HL-60 (cell line): ENCODE results near the gene TMEM150A.
"Not testable (repeated sequence)": the region's sequence is repeated elsewhere in the genome, so short reads cannot be mapped to it uniquely, and the experiment has no call there.

Source experiments
- DNase-seq, 2 experiments: peaks; one replicate each; pipeline ENCODE4 v3.0.0-alpha.2; 2010 to 2020; ENCODE audit warnings: low read depth in 1 of 2, low spot score in 1 of 2
- H3K27ac ChIP-seq: fragments of 250-450 bp; sonication (Bioruptor Pico); replicated peaks from 2 replicates; pipeline ENCODE4 v1.5.1; 2020; ENCODE audit warnings: mild to moderate bottlenecking, moderate library complexity
- H3K27me3 ChIP-seq: fragments of 250-450 bp; sonication (Bioruptor Pico); 2 replicates; pipeline ENCODE4 v1.5.1; 2021; ENCODE audit warnings: mild to moderate bottlenecking, moderate library complexity; ENCODE audit not compliant: insufficient read depth, poor library complexity, severe bottlenecking
- H3K4me3 ChIP-seq: replicated peaks from 2 replicates; pipeline ENCODE4 v1.5.1; 2011; ENCODE audit warnings: mild to moderate bottlenecking, control low read depth, low read length; ENCODE audit not compliant: insufficient read depth
- GABPA ChIP-seq: IDR thresholded peaks from 2 replicates; pipeline ENCODE4 v1.6.1; 2012; ENCODE audit warnings: low read depth
- POLR2AphosphoS5 ChIP-seq: IDR thresholded peaks from 2 replicates; pipeline ENCODE4 v1.6.1; 2012; ENCODE audit warnings: low read depth
- SPI1 ChIP-seq: IDR thresholded peaks from 2 replicates; pipeline ENCODE4 v1.6.1; 2012; ENCODE audit warnings: low read depth, mild to moderate bottlenecking, borderline replicate concordance
- TF ChIP-seq, protein P1 (sequence below): IDR thresholded peaks from 2 replicates; pipeline ENCODE4 v1.6.1; 2012; ENCODE audit warnings: low read depth; ENCODE audit not compliant: insufficient replicate concordance
- TF ChIP-seq, protein P2 (sequence below): IDR thresholded peaks from one replicate; pipeline ENCODE4 v1.5.1; 2011; ENCODE audit warnings: low read length, control low read depth, inconsistent platforms; ENCODE audit not compliant: insufficient read depth

TMEM150A gene

DNA sequence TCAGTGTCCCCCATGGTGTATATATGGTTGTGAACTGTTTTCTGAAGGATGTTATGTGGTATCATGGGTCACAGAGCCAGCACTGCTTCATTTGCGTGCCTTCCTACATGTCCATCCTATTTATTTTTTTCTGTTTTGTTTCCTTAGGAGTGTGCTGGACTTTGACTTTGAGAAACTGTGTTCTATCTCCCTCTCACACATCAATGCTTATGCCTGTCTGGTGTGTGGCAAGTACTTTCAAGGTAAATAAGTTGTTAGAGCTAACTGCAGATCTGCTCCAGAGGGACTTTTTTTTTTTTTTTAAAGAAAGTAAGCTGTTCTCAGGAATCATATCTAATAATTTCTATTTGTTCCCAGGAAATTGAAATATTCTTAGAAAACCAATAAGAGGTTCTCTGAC, 18.8 kb upstream of the TMEM150A start:
- Histone ChIP-seq H3K27ac (no peak overlapping the region), H3K27me3 (no peaks in the 10 kb centered on the region), H3K4me3 (no peak overlapping the region)
- DNase-seq: no peak
- TF ChIP-seq POLR2AphosphoS5: no peak
- TF ChIP-seq, protein P1, sequence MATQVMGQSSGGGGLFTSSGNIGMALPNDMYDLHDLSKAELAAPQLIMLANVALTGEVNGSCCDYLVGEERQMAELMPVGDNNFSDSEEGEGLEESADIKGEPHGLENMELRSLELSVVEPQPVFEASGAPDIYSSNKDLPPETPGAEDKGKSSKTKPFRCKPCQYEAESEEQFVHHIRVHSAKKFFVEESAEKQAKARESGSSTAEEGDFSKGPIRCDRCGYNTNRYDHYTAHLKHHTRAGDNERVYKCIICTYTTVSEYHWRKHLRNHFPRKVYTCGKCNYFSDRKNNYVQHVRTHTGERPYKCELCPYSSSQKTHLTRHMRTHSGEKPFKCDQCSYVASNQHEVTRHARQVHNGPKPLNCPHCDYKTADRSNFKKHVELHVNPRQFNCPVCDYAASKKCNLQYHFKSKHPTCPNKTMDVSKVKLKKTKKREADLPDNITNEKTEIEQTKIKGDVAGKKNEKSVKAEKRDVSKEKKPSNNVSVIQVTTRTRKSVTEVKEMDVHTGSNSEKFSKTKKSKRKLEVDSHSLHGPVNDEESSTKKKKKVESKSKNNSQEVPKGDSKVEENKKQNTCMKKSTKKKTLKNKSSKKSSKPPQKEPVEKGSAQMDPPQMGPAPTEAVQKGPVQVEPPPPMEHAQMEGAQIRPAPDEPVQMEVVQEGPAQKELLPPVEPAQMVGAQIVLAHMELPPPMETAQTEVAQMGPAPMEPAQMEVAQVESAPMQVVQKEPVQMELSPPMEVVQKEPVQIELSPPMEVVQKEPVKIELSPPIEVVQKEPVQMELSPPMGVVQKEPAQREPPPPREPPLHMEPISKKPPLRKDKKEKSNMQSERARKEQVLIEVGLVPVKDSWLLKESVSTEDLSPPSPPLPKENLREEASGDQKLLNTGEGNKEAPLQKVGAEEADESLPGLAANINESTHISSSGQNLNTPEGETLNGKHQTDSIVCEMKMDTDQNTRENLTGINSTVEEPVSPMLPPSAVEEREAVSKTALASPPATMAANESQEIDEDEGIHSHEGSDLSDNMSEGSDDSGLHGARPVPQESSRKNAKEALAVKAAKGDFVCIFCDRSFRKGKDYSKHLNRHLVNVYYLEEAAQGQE: no peak
- TF ChIP-seq GABPA: no peak
- no peak for TF ChIP-seq SPI1
- TF ChIP-seq, protein P2, sequence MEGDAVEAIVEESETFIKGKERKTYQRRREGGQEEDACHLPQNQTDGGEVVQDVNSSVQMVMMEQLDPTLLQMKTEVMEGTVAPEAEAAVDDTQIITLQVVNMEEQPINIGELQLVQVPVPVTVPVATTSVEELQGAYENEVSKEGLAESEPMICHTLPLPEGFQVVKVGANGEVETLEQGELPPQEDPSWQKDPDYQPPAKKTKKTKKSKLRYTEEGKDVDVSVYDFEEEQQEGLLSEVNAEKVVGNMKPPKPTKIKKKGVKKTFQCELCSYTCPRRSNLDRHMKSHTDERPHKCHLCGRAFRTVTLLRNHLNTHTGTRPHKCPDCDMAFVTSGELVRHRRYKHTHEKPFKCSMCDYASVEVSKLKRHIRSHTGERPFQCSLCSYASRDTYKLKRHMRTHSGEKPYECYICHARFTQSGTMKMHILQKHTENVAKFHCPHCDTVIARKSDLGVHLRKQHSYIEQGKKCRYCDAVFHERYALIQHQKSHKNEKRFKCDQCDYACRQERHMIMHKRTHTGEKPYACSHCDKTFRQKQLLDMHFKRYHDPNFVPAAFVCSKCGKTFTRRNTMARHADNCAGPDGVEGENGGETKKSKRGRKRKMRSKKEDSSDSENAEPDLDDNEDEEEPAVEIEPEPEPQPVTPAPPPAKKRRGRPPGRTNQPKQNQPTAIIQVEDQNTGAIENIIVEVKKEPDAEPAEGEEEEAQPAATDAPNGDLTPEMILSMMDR: no peak

DNA sequence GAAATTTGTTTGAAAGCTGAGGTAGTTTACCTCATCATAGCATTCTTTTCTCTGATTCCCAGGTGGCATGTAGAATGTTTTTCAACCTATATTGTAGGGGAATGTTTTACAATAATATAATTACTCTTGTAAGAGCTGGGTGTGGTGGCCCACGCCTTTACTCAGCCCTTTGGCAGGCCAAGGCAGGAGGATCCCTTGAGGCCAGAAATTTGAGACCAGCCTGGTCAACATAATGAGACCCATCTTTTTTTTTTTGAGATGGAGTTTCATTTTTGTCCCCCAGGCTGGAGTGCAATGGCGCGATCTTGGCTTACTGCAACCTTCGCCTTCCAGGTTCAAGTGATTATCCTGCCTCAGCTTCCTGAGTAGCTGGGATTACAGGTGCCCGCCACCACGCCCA, 17.1 kb upstream of the TMEM150A start:
- no peak for DNase-seq
- TF ChIP-seq GABPA (no peak), POLR2AphosphoS5 (no peak), SPI1 (no peak)
- TF ChIP-seq, protein P2: no peak
- TF ChIP-seq, protein P1: no peak
- no peak overlapping the region for H3K4me3 ChIP-seq
- no peak overlapping the region for H3K27ac ChIP-seq
- H3K27me3 ChIP-seq: no peaks in the 10 kb centered on the region

DNA sequence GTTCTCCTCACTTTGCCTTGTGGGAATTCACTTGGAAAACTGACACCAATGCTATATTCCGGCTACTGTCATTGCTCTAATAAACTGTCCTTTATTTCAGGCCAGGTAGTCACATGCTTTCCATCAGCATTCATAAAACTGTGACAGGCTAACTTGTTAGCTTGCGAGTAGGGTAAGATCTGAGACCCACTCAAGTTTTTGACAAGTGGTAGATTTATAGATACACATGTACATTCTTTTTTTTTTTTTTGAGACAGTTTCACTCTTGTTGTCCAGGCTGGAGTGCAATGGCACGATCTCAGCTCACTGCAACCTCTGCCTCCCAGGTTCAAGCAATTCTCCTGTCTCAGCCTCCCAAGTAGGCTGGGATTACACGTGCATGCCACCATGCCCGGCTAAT, 15.2 kb upstream of the TMEM150A start:
- DNase-seq, H3K27me3 ChIP-seq, H3K27ac ChIP-seq, H3K4me3 ChIP-seq: not testable (repeated sequence)

DNA sequence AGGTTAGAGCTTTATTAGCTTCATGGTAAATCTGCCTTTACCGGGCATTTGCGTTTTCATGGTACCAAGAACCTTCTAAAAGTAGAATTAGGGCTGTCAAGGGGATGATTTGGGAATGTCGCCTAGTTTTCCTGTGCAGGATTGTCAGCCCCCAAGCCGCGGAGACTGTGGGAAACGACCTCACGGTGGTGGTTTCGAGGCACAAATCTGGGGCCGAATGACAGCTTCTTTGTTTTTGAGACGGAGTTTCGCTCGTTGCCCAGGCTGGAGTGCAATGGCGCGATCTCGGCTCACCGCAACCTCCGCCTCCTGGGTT, 12.9 kb upstream of the TMEM150A start:
- Histone ChIP-seq H3K4me3 (no peak overlapping the region), H3K27me3 (no peaks in the 10 kb centered on the region), H3K27ac (peak overlapping the region; percentile 93)
- no peak for DNase-seq
- no peak for TF ChIP-seq SPI1
- TF ChIP-seq, protein P1: no peak
- TF ChIP-seq POLR2AphosphoS5: no peak
- TF ChIP-seq, protein P2: no peak
- no peak for TF ChIP-seq GABPA

DNA sequence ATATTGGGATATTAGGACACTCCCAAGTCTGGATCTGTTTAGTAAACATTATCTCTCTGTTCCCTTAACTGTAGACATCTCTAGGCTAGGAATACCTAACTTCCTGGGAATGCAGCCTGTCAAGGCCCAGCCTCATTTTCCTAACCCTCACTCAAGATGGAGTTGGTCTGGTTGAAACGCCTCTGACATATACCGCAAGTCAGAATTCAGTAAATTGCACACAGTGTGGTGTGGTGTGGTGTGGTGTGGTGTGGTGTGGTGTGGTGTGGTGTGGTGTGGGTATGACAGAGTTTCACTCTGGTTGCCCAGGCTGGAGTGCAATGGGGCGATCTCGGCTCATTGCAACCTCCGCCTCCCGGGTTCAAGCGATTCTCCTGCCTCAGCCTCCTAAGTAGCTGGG, 12.3 kb upstream of the TMEM150A start:
- not testable (repeated sequence) for DNase-seq, H3K4me3 ChIP-seq, H3K27ac ChIP-seq, H3K27me3 ChIP-seq
